Panc1 (cell line): ENCODE measurements around the gene DLG2.

Experiments
- POLR2AphosphoS5 ChIP-seq: IDR thresholded peaks from 2 replicates; pipeline ENCODE4 v1.6.1; 2012; ENCODE audit warnings: mild to moderate bottlenecking, low read depth, low read length, moderate library complexity
- TF ChIP-seq, protein P1 (sequence below): fragments of 450-650 bp; IDR thresholded peaks from 2 replicates; pipeline ENCODE4 v1.5.1; 2017; ENCODE audit warnings: mild to moderate bottlenecking
- TF ChIP-seq, protein P2 (sequence below), 2 experiments: IDR thresholded peaks; 2 replicates each; pipeline ENCODE4 v1.6.1; 2011 to 2012; ENCODE audit warnings: low read depth in 2 of 2, control low read depth in 1 of 2, low read length in 1 of 2, mild to moderate bottlenecking in 1 of 2, moderate library complexity in 1 of 2; ENCODE audit not compliant: insufficient read depth in 1 of 2

DNA sequence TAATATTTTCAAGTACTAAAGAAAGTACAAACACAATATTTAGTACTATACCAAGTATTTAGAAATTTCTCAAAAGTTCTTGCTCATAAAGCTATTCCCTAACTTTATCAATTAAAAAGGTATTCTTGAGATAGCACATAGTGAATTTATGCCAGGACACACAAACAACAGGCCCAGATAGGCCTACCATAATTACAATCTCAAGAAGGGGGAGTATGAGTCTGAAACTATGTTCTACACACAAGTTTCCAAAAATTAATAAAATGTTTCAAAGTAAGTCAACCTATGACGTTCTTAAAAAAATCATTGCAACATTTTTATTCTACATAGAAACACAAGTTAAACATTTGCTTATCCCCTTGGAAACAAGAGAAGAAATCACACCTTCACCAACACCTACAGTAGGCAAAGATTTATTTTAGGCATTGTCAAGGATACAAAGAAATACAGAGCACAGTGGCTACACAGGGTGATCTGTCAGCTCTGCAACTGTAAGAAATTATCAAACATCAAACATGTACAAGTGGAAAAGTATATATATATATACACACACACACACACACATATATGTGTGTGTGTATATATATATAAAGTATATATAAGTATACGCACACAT, 1497.1 kb downstream of the DLG2 start:
- TF ChIP-seq, protein P1, sequence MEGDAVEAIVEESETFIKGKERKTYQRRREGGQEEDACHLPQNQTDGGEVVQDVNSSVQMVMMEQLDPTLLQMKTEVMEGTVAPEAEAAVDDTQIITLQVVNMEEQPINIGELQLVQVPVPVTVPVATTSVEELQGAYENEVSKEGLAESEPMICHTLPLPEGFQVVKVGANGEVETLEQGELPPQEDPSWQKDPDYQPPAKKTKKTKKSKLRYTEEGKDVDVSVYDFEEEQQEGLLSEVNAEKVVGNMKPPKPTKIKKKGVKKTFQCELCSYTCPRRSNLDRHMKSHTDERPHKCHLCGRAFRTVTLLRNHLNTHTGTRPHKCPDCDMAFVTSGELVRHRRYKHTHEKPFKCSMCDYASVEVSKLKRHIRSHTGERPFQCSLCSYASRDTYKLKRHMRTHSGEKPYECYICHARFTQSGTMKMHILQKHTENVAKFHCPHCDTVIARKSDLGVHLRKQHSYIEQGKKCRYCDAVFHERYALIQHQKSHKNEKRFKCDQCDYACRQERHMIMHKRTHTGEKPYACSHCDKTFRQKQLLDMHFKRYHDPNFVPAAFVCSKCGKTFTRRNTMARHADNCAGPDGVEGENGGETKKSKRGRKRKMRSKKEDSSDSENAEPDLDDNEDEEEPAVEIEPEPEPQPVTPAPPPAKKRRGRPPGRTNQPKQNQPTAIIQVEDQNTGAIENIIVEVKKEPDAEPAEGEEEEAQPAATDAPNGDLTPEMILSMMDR, result no peak
- TF ChIP-seq POLR2AphosphoS5, result no peak
- TF ChIP-seq, protein P2, sequence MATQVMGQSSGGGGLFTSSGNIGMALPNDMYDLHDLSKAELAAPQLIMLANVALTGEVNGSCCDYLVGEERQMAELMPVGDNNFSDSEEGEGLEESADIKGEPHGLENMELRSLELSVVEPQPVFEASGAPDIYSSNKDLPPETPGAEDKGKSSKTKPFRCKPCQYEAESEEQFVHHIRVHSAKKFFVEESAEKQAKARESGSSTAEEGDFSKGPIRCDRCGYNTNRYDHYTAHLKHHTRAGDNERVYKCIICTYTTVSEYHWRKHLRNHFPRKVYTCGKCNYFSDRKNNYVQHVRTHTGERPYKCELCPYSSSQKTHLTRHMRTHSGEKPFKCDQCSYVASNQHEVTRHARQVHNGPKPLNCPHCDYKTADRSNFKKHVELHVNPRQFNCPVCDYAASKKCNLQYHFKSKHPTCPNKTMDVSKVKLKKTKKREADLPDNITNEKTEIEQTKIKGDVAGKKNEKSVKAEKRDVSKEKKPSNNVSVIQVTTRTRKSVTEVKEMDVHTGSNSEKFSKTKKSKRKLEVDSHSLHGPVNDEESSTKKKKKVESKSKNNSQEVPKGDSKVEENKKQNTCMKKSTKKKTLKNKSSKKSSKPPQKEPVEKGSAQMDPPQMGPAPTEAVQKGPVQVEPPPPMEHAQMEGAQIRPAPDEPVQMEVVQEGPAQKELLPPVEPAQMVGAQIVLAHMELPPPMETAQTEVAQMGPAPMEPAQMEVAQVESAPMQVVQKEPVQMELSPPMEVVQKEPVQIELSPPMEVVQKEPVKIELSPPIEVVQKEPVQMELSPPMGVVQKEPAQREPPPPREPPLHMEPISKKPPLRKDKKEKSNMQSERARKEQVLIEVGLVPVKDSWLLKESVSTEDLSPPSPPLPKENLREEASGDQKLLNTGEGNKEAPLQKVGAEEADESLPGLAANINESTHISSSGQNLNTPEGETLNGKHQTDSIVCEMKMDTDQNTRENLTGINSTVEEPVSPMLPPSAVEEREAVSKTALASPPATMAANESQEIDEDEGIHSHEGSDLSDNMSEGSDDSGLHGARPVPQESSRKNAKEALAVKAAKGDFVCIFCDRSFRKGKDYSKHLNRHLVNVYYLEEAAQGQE (IDR thresholded peaks at IDR 0.05; ENCODE audit: insufficient read depth in 1 of 2, low read depth in 2 of 2, low read length in 1 of 2), result no peak
